ENCODE results near the gene CEMIP2. TPM values are rescaled to one million over a fixed set of nuclear protein-coding genes. Genes with fewer than 3 reads are reported as not detected.

Gene CEMIP2
- total RNA-seq, 1 experiment from 2014 or later, result 21.8 TPM

DNA sequence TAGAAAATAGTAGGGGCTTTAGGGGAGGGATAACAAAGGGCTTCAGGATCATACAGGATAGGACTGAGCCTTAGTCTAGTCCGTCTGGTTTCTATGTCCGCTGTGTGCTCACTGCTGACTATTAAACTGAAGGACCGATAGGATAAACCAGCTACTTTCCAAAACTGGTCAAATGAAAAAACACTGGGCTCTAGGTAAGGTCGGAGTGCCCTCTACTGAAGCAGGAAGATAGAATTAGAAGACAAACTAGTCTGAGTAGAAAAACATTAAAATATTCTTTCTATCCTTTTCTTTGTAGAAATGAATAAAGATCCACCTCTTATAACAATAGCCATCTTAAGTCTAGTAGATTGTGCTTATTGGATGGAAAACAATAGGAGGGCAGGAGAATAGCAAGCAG is 133.6 kb downstream of the CEMIP2 start:
- no peak overlapping the region for H3K4me3 ChIP-seq (ENCODE audit: insufficient read depth, low read depth, low read length)
- H3K27me3 ChIP-seq (ENCODE audit: control insufficient read depth, insufficient read depth, low read length), result no peaks in the 10 kb centered on the region
- no peaks in the 10 kb centered on the region for H3K36me3 ChIP-seq (replicated peaks; ENCODE audit: control insufficient read depth, insufficient read depth, low read length)
- DNase-seq, result no peak

Other genes starting within 250 kb of the CEMIP2 start
- gene ABHD17B, start 142.7 kb upstream of the CEMIP2 start, total RNA-seq (2014; rRNA removed; shearing (Covaris generic)), result 68.9 and 76.8 TPM in 2 replicates
- 14.1 and 22.6 TPM in 2 replicates for gene C9orf85, start 143.1 kb upstream of the CEMIP2 start, total RNA-seq (2014; rRNA removed; shearing (Covaris generic))

Data from H7 (cell line).